NCI-H2227 treated with DMSO at 0.1 percent for 48 hours (cell line): ENCODE measurements around the gene UBE3C.
A peak's percentile ranks its signal among the peaks of the same experiment; 100 is the strongest.
"Not testable (repeated sequence)": the region's sequence is repeated elsewhere in the genome, so short reads cannot be mapped to it uniquely, and the experiment has no call there.

ENCODE experiments used
- DNase-seq: peaks from one replicate; lab custom pipeline; 2025; lab: John Stamatoyannopoulos, UW

The UBE3C gene

GRCh38 chr7:157130849-157131248 is 7.9 kb upstream of the UBE3C start:
- not testable (repeated sequence) for DNase-seq

GRCh38 chr7:157132796-157133195 is 5.9 kb upstream of the UBE3C start:
- DNase-seq, result no peak

GRCh38 chr7:157133304-157133703 is 5.4 kb upstream of the UBE3C start:
- DNase-seq, result no peak

- no peak for DNase-seq
Observed at GRCh38 chr7:157136372-157136771, 2.4 kb upstream of the UBE3C start.

- DNase-seq, result no peak
Observed at GRCh38 chr7:157138101-157138423, 664 bp upstream of the UBE3C start.

GRCh38 chr7:157139111-157139809 is 534 bp downstream of the UBE3C start:
- DNase-seq, result peak; percentile 27

GRCh38 chr7:157139810-157140510 is 1.2 kb downstream of the UBE3C start:
- no peak for DNase-seq

- no peak for DNase-seq
Observed at GRCh38 chr7:157140511-157140905, 1.8 kb downstream of the UBE3C start.

- no peak for DNase-seq
Observed at GRCh38 chr7:157141525-157142060, 2.9 kb downstream of the UBE3C start.

GRCh38 chr7:157143788-157144187 is 5.1 kb downstream of the UBE3C start:
- no peak for DNase-seq

GRCh38 chr7:157149317-157149716 is 10.6 kb downstream of the UBE3C start:
- no peak for DNase-seq

GRCh38 chr7:157150882-157151281 is 12.2 kb downstream of the UBE3C start:
- DNase-seq, result peak; percentile 18

GRCh38 chr7:157151626-157152339 is 13.1 kb downstream of the UBE3C start:
- DNase-seq, result no peak

- DNase-seq, result no peak
Observed at GRCh38 chr7:157152391-157152937, 13.7 kb downstream of the UBE3C start.

- DNase-seq, result no peak
Observed at GRCh38 chr7:157153260-157153659, 14.5 kb downstream of the UBE3C start.

GRCh38 chr7:157155959-157156358 is 17.2 kb downstream of the UBE3C start:
- no peak for DNase-seq

GRCh38 chr7:157158400-157158799 is 19.7 kb downstream of the UBE3C start:
- no peak for DNase-seq

GRCh38 chr7:157159537-157159936 is 20.8 kb downstream of the UBE3C start:
- not testable (repeated sequence) for DNase-seq

GRCh38 chr7:157160433-157160832 is 21.7 kb downstream of the UBE3C start:
- no peak for DNase-seq

GRCh38 chr7:157165987-157166386 is 27.3 kb downstream of the UBE3C start:
- DNase-seq, result no peak

GRCh38 chr7:157168571-157168970 is 29.8 kb downstream of the UBE3C start:
- no peak for DNase-seq

GRCh38 chr7:157176771-157177170 is 38.0 kb downstream of the UBE3C start:
- DNase-seq, result no peak
